ENCODE data around the gene ITGA2B.

The ITGA2B gene

DNA sequence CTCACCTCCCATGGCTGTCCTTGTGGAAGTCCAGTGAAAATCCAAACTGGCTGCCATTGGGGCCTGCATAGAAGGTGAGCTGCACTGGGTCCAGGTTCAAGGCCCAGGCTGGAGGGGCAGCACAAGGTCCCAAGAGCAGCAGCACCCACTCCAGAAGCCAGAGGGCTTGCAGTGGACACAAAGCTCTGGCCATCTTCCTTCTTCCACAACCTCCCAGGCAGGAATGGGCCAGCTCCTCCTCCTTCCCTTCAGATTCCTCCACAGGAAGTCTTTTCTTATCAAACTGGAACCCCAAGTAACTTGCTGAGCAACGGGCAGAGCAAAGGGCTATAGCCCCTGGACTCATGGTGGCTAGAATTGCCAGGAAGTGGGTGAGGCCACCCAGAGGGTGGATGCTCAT lies at the start of gene ITGA2B:
Gene ITGA2B (minus strand): TSS at position 369 of the 400 bp plus-strand sequence. CDS start 176 bp downstream, at position 193.
- TF ChIP-seq, protein P1, sequence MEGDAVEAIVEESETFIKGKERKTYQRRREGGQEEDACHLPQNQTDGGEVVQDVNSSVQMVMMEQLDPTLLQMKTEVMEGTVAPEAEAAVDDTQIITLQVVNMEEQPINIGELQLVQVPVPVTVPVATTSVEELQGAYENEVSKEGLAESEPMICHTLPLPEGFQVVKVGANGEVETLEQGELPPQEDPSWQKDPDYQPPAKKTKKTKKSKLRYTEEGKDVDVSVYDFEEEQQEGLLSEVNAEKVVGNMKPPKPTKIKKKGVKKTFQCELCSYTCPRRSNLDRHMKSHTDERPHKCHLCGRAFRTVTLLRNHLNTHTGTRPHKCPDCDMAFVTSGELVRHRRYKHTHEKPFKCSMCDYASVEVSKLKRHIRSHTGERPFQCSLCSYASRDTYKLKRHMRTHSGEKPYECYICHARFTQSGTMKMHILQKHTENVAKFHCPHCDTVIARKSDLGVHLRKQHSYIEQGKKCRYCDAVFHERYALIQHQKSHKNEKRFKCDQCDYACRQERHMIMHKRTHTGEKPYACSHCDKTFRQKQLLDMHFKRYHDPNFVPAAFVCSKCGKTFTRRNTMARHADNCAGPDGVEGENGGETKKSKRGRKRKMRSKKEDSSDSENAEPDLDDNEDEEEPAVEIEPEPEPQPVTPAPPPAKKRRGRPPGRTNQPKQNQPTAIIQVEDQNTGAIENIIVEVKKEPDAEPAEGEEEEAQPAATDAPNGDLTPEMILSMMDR (IDR thresholded peaks at IDR 0.05; ENCODE audit: low read depth, low read length, missing control alignments): no peak

DNA sequence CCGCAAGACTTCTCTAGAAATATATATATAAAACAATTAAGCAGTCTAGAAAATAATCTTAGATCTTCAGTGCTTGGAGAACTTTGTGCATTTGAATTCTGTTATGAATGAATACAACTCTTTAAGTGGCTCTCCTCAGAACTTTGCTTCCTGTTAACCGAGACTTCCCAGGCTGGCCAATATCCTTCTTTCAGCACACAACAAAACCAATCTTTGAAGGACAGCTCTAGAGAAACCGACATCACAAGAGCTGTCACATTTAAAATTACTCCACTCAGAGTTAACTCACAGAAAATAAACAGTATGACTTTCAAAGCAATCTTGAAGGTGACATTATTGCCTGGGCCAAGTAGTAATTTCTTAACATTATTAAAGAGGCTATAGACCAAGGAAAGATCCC lies 49.7 kb upstream of the ITGA2B start:
- no peak overlapping the region for H3K4me3 ChIP-seq (replicated peaks; ENCODE audit: low read depth, low read length)
- DNase-seq (ENCODE audit: extremely low read depth, low read depth): no peak
- TF ChIP-seq, protein P1 (IDR thresholded peaks at IDR 0.05; ENCODE audit: low read depth, low read length, missing control alignments): no peak

More for the DNA sequence above, at the start of gene ITGA2B:
- no peak for DNase-seq (ENCODE audit: extremely low read depth, low read depth)
- no peak within 1 kb of the TSS for H3K4me3 ChIP-seq (replicated peaks; ENCODE audit: low read depth, low read length)

DNA sequence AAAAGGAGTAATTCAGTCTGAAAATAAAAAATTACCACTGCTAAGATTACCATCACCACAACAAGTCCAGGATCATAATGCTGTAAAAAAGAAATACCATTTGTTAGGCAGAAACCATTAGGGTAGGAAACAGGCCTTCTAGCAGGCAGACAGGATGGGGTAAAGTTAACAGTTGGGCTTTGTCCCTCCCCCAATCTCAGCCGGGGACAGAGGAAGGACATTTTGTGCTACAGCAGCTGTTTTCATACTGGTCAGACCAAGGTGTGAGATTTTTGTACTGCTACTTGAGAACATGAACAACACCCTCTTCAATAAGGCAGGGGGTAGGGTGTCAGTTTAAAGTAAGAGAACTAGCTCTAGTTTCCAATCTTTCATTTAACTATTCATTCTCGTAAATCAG lies 49.2 kb upstream of the ITGA2B start:
- no peak for DNase-seq (ENCODE audit: extremely low read depth, low read depth)
- H3K4me3 ChIP-seq (replicated peaks; ENCODE audit: low read depth, low read length): no peak overlapping the region
- TF ChIP-seq, protein P1 (IDR thresholded peaks at IDR 0.05; ENCODE audit: low read depth, low read length, missing control alignments): no peak

DNA sequence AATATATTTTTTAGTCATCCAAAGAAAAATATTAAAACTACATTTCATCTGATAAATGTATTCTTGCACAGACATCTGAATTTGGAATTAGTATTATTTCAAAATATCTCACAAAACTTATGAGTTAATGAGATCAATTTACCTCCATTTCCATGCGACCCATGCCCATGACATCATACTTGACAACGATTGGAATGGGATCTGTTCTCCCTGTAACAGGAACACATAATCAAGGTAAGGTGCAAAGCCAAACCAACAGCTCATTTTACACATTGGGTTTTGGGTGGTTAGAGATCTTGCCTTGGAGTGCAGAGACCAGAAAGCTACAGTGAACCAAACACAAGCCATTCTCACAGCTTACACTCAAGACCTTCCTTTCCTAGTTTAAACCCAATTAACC lies 46.9 kb upstream of the ITGA2B start:
- TF ChIP-seq, protein P1 (IDR thresholded peaks at IDR 0.05; ENCODE audit: low read depth, low read length, missing control alignments): no peak
- DNase-seq (ENCODE audit: extremely low read depth, low read depth): no peak
- H3K4me3 ChIP-seq (replicated peaks; ENCODE audit: low read depth, low read length): no peak overlapping the region

DNA sequence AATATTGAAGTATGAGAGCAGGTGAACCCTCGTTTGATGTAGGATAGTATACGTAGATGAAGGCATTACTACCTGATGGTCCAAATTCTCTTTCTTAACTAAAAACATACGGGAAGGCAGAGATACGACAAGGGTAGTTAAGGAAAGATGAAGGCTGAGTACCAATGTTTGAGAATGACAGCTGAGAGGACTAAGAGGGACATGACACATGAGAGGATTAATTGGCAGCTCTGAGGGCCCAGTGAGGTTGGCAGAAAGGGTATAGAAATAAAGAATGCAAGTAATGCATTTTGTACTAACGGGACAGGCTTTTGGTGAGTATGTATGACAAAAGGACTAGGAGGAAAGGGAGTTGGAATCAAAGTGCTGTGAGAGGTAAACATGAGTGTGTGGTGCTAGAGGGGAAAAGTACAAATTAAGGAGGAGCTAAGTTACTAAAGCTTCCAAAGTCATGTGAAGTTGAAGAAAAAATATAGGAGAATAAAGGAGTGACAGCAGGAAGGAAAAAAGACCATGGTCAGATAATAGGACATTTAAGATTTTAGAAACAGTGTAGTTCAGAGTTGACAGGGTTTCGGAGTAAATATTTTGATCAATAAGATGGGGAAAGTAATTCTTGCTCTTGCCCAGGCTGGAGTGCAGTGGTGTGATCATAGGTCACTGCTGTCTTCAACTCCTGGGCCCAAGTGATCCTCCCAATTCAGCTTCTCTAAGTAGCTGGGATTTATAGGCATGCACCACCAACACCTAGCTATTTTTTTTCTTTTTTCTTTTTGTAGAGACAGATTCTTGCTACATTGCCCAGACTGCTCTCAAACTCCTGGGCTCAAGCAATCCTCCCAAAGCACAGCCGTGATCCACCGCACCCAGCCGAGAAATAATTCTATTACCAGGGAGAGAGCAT lies 43.1 kb upstream of the ITGA2B start:
- DNase-seq (ENCODE audit: extremely low read depth, low read depth): no peak
- no peak overlapping the region for H3K4me3 ChIP-seq (replicated peaks; ENCODE audit: low read depth, low read length)

DNA sequence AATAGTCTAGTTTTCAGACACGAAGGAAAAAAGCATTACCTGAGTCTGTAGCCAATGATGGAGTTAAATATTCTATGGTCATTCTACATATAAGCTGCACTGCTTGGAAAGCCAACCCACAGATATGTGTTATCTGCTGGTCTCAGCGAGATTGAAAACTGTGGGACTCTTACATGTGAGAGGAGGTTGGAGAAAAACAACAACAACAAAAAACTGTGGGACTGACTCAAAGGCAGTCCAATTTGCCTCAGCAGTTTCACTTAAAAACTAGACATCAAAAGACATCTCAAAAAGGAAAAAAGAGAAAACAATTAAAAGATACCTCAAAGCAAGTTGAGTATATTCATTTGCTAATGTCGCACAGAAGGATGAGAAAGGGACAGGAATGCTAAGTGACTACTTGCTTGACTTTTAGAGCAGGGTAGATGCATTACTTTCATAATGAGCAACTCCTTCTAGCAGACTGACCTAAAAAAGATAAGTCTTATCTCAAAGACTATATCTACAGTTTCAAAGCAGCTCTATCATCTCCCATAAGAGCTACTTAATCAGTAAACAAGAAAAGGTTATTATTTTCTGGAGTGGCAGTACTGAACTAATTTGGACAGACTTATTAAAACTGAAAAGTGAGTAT lies 35.5 kb upstream of the ITGA2B start:
- TF ChIP-seq, protein P1 (IDR thresholded peaks at IDR 0.05; ENCODE audit: low read depth, low read length, missing control alignments): no peak
- no peak for DNase-seq (ENCODE audit: extremely low read depth, low read depth)
- H3K4me3 ChIP-seq (replicated peaks; ENCODE audit: low read depth, low read length): no peak overlapping the region

More for the DNA sequence above, 43.1 kb upstream of the ITGA2B start:
- TF ChIP-seq, protein P1 (IDR thresholded peaks at IDR 0.05; ENCODE audit: low read depth, low read length, missing control alignments): no peak
